ENCODE data around the gene PKMYT1.
A peak's percentile ranks its signal among the peaks of the same experiment; 100 is the strongest.

The PKMYT1 gene

GRCh38 chr16:2985462-2985861 lies 5.2 kb upstream of the PKMYT1 start:
- Histone ChIP-seq H3K79me2 (ENCODE audit: control insufficient read depth, low read length) (peaks cover 11% of the 10 kb centered on the region), H3K9me2 (replicated peaks; ENCODE audit: control insufficient read depth, low read length) (no peaks in the 10 kb centered on the region), H3K4me3 (ENCODE audit: low read length) (no peak overlapping the region), H3K27me3 (ENCODE audit: control insufficient read depth, low read length) (peaks cover 29% of the 10 kb centered on the region; the same call in 1 of the 2 replicates), H3K4me1 (ENCODE audit: control insufficient read depth, low read length) (peaks cover 30% of the 10 kb centered on the region), H3K27ac (ENCODE audit: low read depth, low read length) (no peak overlapping the region), H3F3A (ENCODE audit: control insufficient read depth, insufficient read depth) (peaks cover 6% of the 10 kb centered on the region), H3K36me3 (ENCODE audit: control insufficient read depth, low read length) (no peaks in the 10 kb centered on the region), H4K20me1 (ENCODE audit: control insufficient read depth, insufficient read depth, low read depth, low read length) (no peaks in the 10 kb centered on the region), H3K9me3 (ENCODE audit: control insufficient read depth, insufficient read depth, low read length) (no peaks in the 10 kb centered on the region), H3K4me2 (ENCODE audit: low read length) (no peak overlapping the region)
- no peak for TF ChIP-seq CTCF (IDR thresholded peaks at IDR 0.05; ENCODE audit: low read depth, low read length, poor library complexity, severe bottlenecking)
- TF ChIP-seq EZH2phosphoT487 (IDR thresholded peaks at IDR 0.05; ENCODE audit: borderline replicate concordance, low read length): no peak

- no peaks in the 10 kb centered on the region for H4K20me1 ChIP-seq (ENCODE audit: control insufficient read depth, insufficient read depth, low read depth, low read length)
- H3K79me2 ChIP-seq (ENCODE audit: control insufficient read depth, low read length): peaks cover 26% of the 10 kb centered on the region
- no peak for TF ChIP-seq EZH2phosphoT487 (IDR thresholded peaks at IDR 0.05; ENCODE audit: borderline replicate concordance, low read length)
- TF ChIP-seq CTCF (IDR thresholded peaks at IDR 0.05; ENCODE audit: low read depth, low read length, poor library complexity, severe bottlenecking): peak; percentile 87
- no peaks in the 10 kb centered on the region for H3K9me2 ChIP-seq (replicated peaks; ENCODE audit: control insufficient read depth, low read length)
- H3K4me1 ChIP-seq (ENCODE audit: control insufficient read depth, low read length): peaks cover 33% of the 10 kb centered on the region
- H3K27ac ChIP-seq (ENCODE audit: low read depth, low read length): no peak overlapping the region
- H3F3A ChIP-seq (ENCODE audit: control insufficient read depth, insufficient read depth): peaks cover 6% of the 10 kb centered on the region
- peaks cover 12% of the 10 kb centered on the region; the same call in 1 of the 2 replicates for H3K27me3 ChIP-seq (ENCODE audit: control insufficient read depth, low read length)
- H3K4me2 ChIP-seq (ENCODE audit: low read length): peak overlapping the region; percentile 56
- H3K36me3 ChIP-seq (ENCODE audit: control insufficient read depth, low read length): peaks cover 12% of the 10 kb centered on the region
- peak overlapping the region; percentile 60 for H3K4me3 ChIP-seq (ENCODE audit: low read length)
- no peaks in the 10 kb centered on the region for H3K9me3 ChIP-seq (ENCODE audit: control insufficient read depth, insufficient read depth, low read length)
These were observed 3.5 kb upstream of the PKMYT1 start for GRCh38 chr16:2983706-2984136.

GRCh38 chr16:2982402-2982801 lies 2.2 kb upstream of the PKMYT1 start:
- Histone ChIP-seq H3F3A (ENCODE audit: control insufficient read depth, insufficient read depth) (peaks cover 6% of the 10 kb centered on the region), H3K4me3 (ENCODE audit: low read length) (no peak overlapping the region), H3K36me3 (ENCODE audit: control insufficient read depth, low read length) (peaks cover 25% of the 10 kb centered on the region), H3K27me3 (ENCODE audit: control insufficient read depth, low read length) (peaks cover 5% of the 10 kb centered on the region; the same call in 1 of the 2 replicates), H3K9me3 (ENCODE audit: control insufficient read depth, insufficient read depth, low read length) (no peaks in the 10 kb centered on the region), H3K9me2 (replicated peaks; ENCODE audit: control insufficient read depth, low read length) (no peaks in the 10 kb centered on the region), H3K4me1 (ENCODE audit: control insufficient read depth, low read length) (peaks cover 46% of the 10 kb centered on the region), H3K4me2 (ENCODE audit: low read length) (peak overlapping the region; percentile 56; the same call in 1 of the 2 replicates), H3K27ac (ENCODE audit: low read depth, low read length) (no peak overlapping the region), H4K20me1 (ENCODE audit: control insufficient read depth, insufficient read depth, low read depth, low read length) (peaks cover 6% of the 10 kb centered on the region; the same call in 1 of the 2 replicates), H3K79me2 (ENCODE audit: control insufficient read depth, low read length) (peaks cover 39% of the 10 kb centered on the region)
- no peak for TF ChIP-seq EZH2phosphoT487 (IDR thresholded peaks at IDR 0.05; ENCODE audit: borderline replicate concordance, low read length)
- no peak for TF ChIP-seq CTCF (IDR thresholded peaks at IDR 0.05; ENCODE audit: low read depth, low read length, poor library complexity, severe bottlenecking)

Data from DOHH2 (cell line).